ENCODE data around the gene SAP25. TPM values are rescaled to one million over a fixed set of nuclear protein-coding genes. Genes with fewer than 3 reads are reported as not detected.

Gene SAP25
- total RNA-seq, 1 donor from 2014 or later = 1.9 TPM

- FAIRE-seq (no peak), DNase-seq (ENCODE audit: low read depth) (no peak)
- Histone ChIP-seq H3K9ac (ENCODE audit: low read length) (no peak overlapping the region), H3K79me2 (ENCODE audit: insufficient read depth, low read length) (no peaks in the 10 kb centered on the region), H4K20me1 (ENCODE audit: insufficient read depth, low read length) (no peaks in the 10 kb centered on the region), H3K36me3 (ENCODE audit: insufficient read depth, low read length) (no peaks in the 10 kb centered on the region), H3K4me3 (ENCODE audit: insufficient read depth, low read depth, low read length) (no peak overlapping the region), H2AFZ (ENCODE audit: low read depth, low read length) (no peak overlapping the region), H3K9me3 (ENCODE audit: insufficient read depth, low read depth, low read length) (no peaks in the 10 kb centered on the region), H3K27ac (ENCODE audit: low read depth, low read length) (no peak overlapping the region), H3K4me1 (ENCODE audit: insufficient read depth, low read length) (peaks cover under 1% of the 10 kb centered on the region), H3K4me2 (ENCODE audit: low read length) (no peak overlapping the region), H3K27me3 (ENCODE audit: insufficient read depth, low read length) (no peaks in the 10 kb centered on the region)
- Mint-ChIP-seq H3K4me3 (ENCODE audit: unreplicated experiment) (no peak overlapping the region), H3K36me3 (ENCODE audit: low read depth, unreplicated experiment) (peaks cover 2% of the 10 kb centered on the region), H3K4me1 (ENCODE audit: low read depth, unreplicated experiment) (no peaks in the 10 kb centered on the region), H3K27ac (ENCODE audit: unreplicated experiment) (no peak overlapping the region), H3K27me3 (ENCODE audit: low read depth, unreplicated experiment) (peaks cover 2% of the 10 kb centered on the region), H3K9me3 (ENCODE audit: unreplicated experiment) (no peaks in the 10 kb centered on the region)
- TF ChIP-seq CTCF (IDR thresholded peaks at IDR 0.05; ENCODE audit: insufficient read depth, low read depth, low read length) (no peak), EZH2 (IDR thresholded peaks at IDR 0.05; ENCODE audit: insufficient read depth, low read length) (no peak)
Measured at GRCh38 chr7:100562195-100563099, 11.3 kb downstream of the SAP25 start.

GRCh38 chr7:100561491-100562194, 12.1 kb downstream of the SAP25 start:
- H3K4me1 ChIP-seq (ENCODE audit: insufficient read depth, low read length) = no peaks in the 10 kb centered on the region
- no peaks in the 10 kb centered on the region for H3K9me3 ChIP-seq (ENCODE audit: insufficient read depth, low read depth, low read length)
- Mint-ChIP-seq H3K4me1 (ENCODE audit: low read depth, unreplicated experiment) (no peaks in the 10 kb centered on the region), H3K27me3 (ENCODE audit: low read depth, unreplicated experiment) (peaks cover 2% of the 10 kb centered on the region), H3K9me3 (ENCODE audit: unreplicated experiment) (no peaks in the 10 kb centered on the region), H3K36me3 (ENCODE audit: low read depth, unreplicated experiment) (peaks cover 2% of the 10 kb centered on the region), H3K4me3 (ENCODE audit: unreplicated experiment) (no peak overlapping the region), H3K27ac (ENCODE audit: unreplicated experiment) (no peak overlapping the region)
- H3K27ac ChIP-seq (ENCODE audit: low read depth, low read length) = no peak overlapping the region
- no peaks in the 10 kb centered on the region for H4K20me1 ChIP-seq (ENCODE audit: insufficient read depth, low read length)
- no peak for DNase-seq (ENCODE audit: low read depth)
- no peak overlapping the region for H3K9ac ChIP-seq (ENCODE audit: low read length)
- no peak overlapping the region for H3K4me2 ChIP-seq (ENCODE audit: low read length)
- H3K36me3 ChIP-seq (ENCODE audit: insufficient read depth, low read length) = no peaks in the 10 kb centered on the region
- no peak overlapping the region for H2AFZ ChIP-seq (ENCODE audit: low read depth, low read length)
- no peaks in the 10 kb centered on the region for H3K27me3 ChIP-seq (ENCODE audit: insufficient read depth, low read length)
- H3K4me3 ChIP-seq (ENCODE audit: insufficient read depth, low read depth, low read length) = no peak overlapping the region
- H3K79me2 ChIP-seq (ENCODE audit: insufficient read depth, low read length) = no peaks in the 10 kb centered on the region
- FAIRE-seq = no peak
- no peak for TF ChIP-seq EZH2 (IDR thresholded peaks at IDR 0.05; ENCODE audit: insufficient read depth, low read length)
- TF ChIP-seq CTCF (IDR thresholded peaks at IDR 0.05; ENCODE audit: insufficient read depth, low read depth, low read length) = no peak

Data from astrocyte (in vitro differentiated cells and primary cell).